HEK293 (cell line): ENCODE measurements around the gene SLC37A4.

Source experiments
- AEBP2 ChIP-seq: fragments of 450-650 bp; formaldehyde crosslinking; IDR thresholded peaks from 2 replicates; pipeline ENCODE4 v1.5.1; 2016; ENCODE audit warnings: missing biosample characterization, missing genetic modification characterization, borderline replicate concordance
- CTCF ChIP-seq: fragments of 450-650 bp; formaldehyde crosslinking; IDR thresholded peaks from 2 replicates; pipeline ENCODE4 v1.5.1; 2016; ENCODE audit warnings: missing biosample characterization, missing genetic modification characterization
- KLF17 ChIP-seq: fragments of 450-650 bp; formaldehyde crosslinking; IDR thresholded peaks from 2 replicates; pipeline ENCODE4 v1.5.1; 2016; ENCODE audit warnings: missing biosample characterization, missing genetic modification characterization
- MYNN ChIP-seq: fragments of 450-650 bp; formaldehyde crosslinking; IDR thresholded peaks from 2 replicates; pipeline ENCODE4 v1.5.1; 2016; ENCODE audit warnings: missing biosample characterization, missing genetic modification characterization, borderline replicate concordance
- OSR2 ChIP-seq: fragments of 450-650 bp; formaldehyde crosslinking; IDR thresholded peaks from 2 replicates; pipeline ENCODE4 v1.5.1; 2016; ENCODE audit warnings: missing biosample characterization, missing genetic modification characterization
- OVOL3 ChIP-seq: fragments of 450-650 bp; formaldehyde crosslinking; IDR thresholded peaks from 2 replicates; pipeline ENCODE4 v1.5.1; 2016; ENCODE audit warnings: missing biosample characterization, missing genetic modification characterization
- ZBTB1 ChIP-seq: fragments of 450-650 bp; formaldehyde crosslinking; IDR thresholded peaks from 2 replicates; pipeline ENCODE4 v1.5.1; 2016; ENCODE audit warnings: missing biosample characterization, missing genetic modification characterization
- ZBTB49 ChIP-seq: fragments of 450-650 bp; formaldehyde crosslinking; IDR thresholded peaks from 2 replicates; pipeline ENCODE4 v1.5.1; 2016; ENCODE audit warnings: missing biosample characterization, missing genetic modification characterization, low read depth
- ZBTB8A ChIP-seq: fragments of 450-650 bp; formaldehyde crosslinking; IDR thresholded peaks from 2 replicates; pipeline ENCODE4 v1.5.1; 2016; ENCODE audit warnings: missing biosample characterization, missing genetic modification characterization
- ZIC2 ChIP-seq: fragments of 450-650 bp; formaldehyde crosslinking; IDR thresholded peaks from 2 replicates; pipeline ENCODE4 v1.5.1; 2016; ENCODE audit warnings: missing biosample characterization, missing genetic modification characterization
- ZNF169 ChIP-seq: fragments of 450-650 bp; formaldehyde crosslinking; IDR thresholded peaks from 2 replicates; pipeline ENCODE4 v1.5.1; 2016; ENCODE audit warnings: missing biosample characterization, missing genetic modification characterization
- ZNF19 ChIP-seq: fragments of 450-650 bp; formaldehyde crosslinking; IDR thresholded peaks from 2 replicates; pipeline ENCODE4; 2016; ENCODE audit warnings: missing biosample characterization, missing genetic modification characterization, low read depth
- ZNF214 ChIP-seq: fragments of 450-650 bp; formaldehyde crosslinking; IDR thresholded peaks from 2 replicates; pipeline ENCODE4 v1.5.1; 2017; ENCODE audit warnings: missing biosample characterization, mild to moderate bottlenecking, missing genetic modification characterization, borderline replicate concordance
- ZNF274 ChIP-seq, 2 experiments: fragments of 200-500 bp in 1 of 2; fragments of 450-650 bp in 1 of 2; sonication (Bioruptor generic) in 1 of 2; formaldehyde crosslinking in 1 of 2; IDR thresholded peaks; 2 replicates each; pipeline versions ENCODE4 v1.5.1 to v1.6.1; 2014 to 2016; ENCODE audit warnings: borderline replicate concordance in 1 of 2, inconsistent platforms in 1 of 2, low read length in 1 of 2, missing biosample characterization in 1 of 2, missing genetic modification characterization in 1 of 2
- ZNF366 ChIP-seq: fragments of 450-650 bp; formaldehyde crosslinking; conservative IDR thresholded peaks from 2 replicates; pipeline ENCODE4 v1.5.1; 2016; ENCODE audit warnings: missing biosample characterization, missing genetic modification characterization
- ZNF426 ChIP-seq: fragments of 450-650 bp; formaldehyde crosslinking; IDR thresholded peaks from 2 replicates; pipeline ENCODE4 v1.5.1; 2017; ENCODE audit warnings: missing biosample characterization, missing genetic modification characterization, mild to moderate bottlenecking, inconsistent platforms, moderate library complexity
- ZNF433 ChIP-seq: fragments of 450-650 bp; formaldehyde crosslinking; IDR thresholded peaks from 2 replicates; pipeline ENCODE4 v1.5.1; 2016; ENCODE audit warnings: missing biosample characterization, missing genetic modification characterization, low read depth
- ZNF449 ChIP-seq: fragments of 450-650 bp; formaldehyde crosslinking; IDR thresholded peaks from 2 replicates; pipeline ENCODE4 v1.5.1; 2017; ENCODE audit warnings: missing biosample characterization, mild to moderate bottlenecking, missing genetic modification characterization, moderate library complexity
- ZNF473 ChIP-seq: fragments of 450-650 bp; formaldehyde crosslinking; IDR thresholded peaks from 2 replicates; pipeline ENCODE4 v1.5.1; 2017; ENCODE audit warnings: missing biosample characterization, missing genetic modification characterization
- ZNF501 ChIP-seq: fragments of 450-650 bp; formaldehyde crosslinking; IDR thresholded peaks from 2 replicates; pipeline ENCODE4 v1.5.1; 2016; ENCODE audit warnings: missing biosample characterization, missing genetic modification characterization
- ZNF560 ChIP-seq: fragments of 450-650 bp; formaldehyde crosslinking; IDR thresholded peaks from 2 replicates; pipeline ENCODE4 v1.5.1; 2017; ENCODE audit warnings: missing biosample characterization, missing genetic modification characterization, borderline replicate concordance
- ZNF596 ChIP-seq: fragments of 450-650 bp; IDR thresholded peaks from 2 replicates; pipeline ENCODE4 v1.5.0; 2018; ENCODE audit warnings: missing biosample characterization, mild to moderate bottlenecking, missing genetic modification characterization, moderate library complexity
- ZNF626 ChIP-seq: fragments of 450-650 bp; sonication (Bioruptor Pico); formaldehyde crosslinking; IDR thresholded peaks from 2 replicates; pipeline ENCODE4 v1.5.1; 2018; ENCODE audit warnings: missing biosample characterization, missing genetic modification characterization, inconsistent platforms
- ZNF629 ChIP-seq: fragments of 450-650 bp; formaldehyde crosslinking; IDR thresholded peaks from 2 replicates; pipeline ENCODE4 v1.5.1; 2017; ENCODE audit warnings: missing biosample characterization, missing genetic modification characterization
- ZNF658 ChIP-seq: fragments of 450-650 bp; formaldehyde crosslinking; IDR thresholded peaks from 2 replicates; pipeline ENCODE4; 2016; ENCODE audit warnings: missing biosample characterization, missing genetic modification characterization
- ZNF707 ChIP-seq: fragments of 450-650 bp; formaldehyde crosslinking; IDR thresholded peaks from 2 replicates; pipeline ENCODE4 v1.5.1; 2016; ENCODE audit warnings: missing biosample characterization, missing genetic modification characterization
- ZNF830 ChIP-seq: fragments of 450-650 bp; IDR thresholded peaks from 2 replicates; pipeline ENCODE4 v1.5.0; 2018; ENCODE audit warnings: missing biosample characterization, missing genetic modification characterization, low read depth, mild to moderate bottlenecking, moderate library complexity
- ZSCAN5A ChIP-seq: fragments of 450-650 bp; formaldehyde crosslinking; IDR thresholded peaks from 2 replicates; pipeline ENCODE4 v1.5.1; 2016; ENCODE audit warnings: missing biosample characterization, missing genetic modification characterization

The SLC37A4 gene

GRCh38 chr11:119067371-119068222 lies 36.9 kb upstream of the SLC37A4 start, which contains the start of gene VPS11 (continued):
- TF ChIP-seq AEBP2 (tag by site-specific recombination) (no peak), ZNF629 (tag by site-specific recombination) (peak; percentile 69), ZBTB49 (no peak), ZNF596 (no peak), MYNN (tag by site-specific recombination) (no peak), ZNF426 (no peak), ZSCAN5A (tag by site-specific recombination) (no peak), ZNF274 (IDR thresholded peaks at IDR 0.05; ENCODE audit: low read length) (no peak), ZNF274 (tag by site-specific recombination; IDR thresholded peaks at IDR 0.05; ENCODE audit: borderline replicate concordance) (no peak), ZNF830 (tag by site-specific recombination) (no peak), CTCF (tag by site-specific recombination) (no peak), KLF17 (tag by site-specific recombination) (no peak), OSR2 (peak; percentile 86), OVOL3 (tag by site-specific recombination) (no peak), ZBTB1 (tag by site-specific recombination) (no peak), ZNF449 (tag by site-specific recombination) (no peak), ZNF473 (tag by site-specific recombination) (no peak), ZNF433 (no peak), ZIC2 (tag by site-specific recombination) (peak; percentile 47), ZNF169 (tag by site-specific recombination) (no peak), ZNF626 (tag by site-specific recombination) (no peak), ZNF658 (tag by site-specific recombination) (no peak), ZNF707 (tag by site-specific recombination) (no peak), ZBTB8A (tag by site-specific recombination) (no peak), ZNF366 (tag by site-specific recombination) (no peak), ZNF19 (no peak), ZNF501 (tag by site-specific recombination) (no peak), ZNF214 (tag by site-specific recombination) (no peak), ZNF560 (tag by site-specific recombination) (no peak)
